ENCODE measurements around the gene LDHAL6B.

LDHAL6B gene

DNA sequence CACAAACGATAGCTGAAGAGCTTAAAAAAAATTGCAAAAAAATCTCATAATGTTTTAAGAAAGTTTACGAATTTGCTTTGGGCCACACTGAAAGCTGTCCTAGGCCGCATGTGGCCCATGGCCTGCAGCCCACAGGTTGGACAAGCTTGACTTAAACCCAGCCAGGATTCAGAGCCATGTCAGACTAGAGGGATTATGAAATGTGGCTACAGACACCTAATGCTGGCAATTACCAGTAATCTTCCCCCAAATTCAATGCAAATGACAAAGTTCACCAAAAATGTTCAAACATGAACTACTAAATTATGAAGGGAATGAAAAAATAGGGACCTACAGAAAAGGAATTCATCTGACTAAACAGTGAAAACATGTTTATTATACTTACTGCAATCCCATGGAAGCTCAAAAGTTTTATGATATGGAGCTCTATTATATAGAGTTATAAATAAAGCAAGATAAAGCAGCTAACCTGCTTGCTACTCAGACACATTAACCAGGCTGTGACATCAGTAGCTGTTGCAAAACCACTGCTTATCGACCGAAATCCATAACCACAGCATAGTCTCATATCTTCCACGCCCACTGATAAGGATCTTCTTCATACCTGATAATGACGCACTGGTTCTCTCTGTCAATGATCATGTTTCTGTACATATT is 49.2 kb downstream of the LDHAL6B start:
- DNase-seq, result no peak

DNA sequence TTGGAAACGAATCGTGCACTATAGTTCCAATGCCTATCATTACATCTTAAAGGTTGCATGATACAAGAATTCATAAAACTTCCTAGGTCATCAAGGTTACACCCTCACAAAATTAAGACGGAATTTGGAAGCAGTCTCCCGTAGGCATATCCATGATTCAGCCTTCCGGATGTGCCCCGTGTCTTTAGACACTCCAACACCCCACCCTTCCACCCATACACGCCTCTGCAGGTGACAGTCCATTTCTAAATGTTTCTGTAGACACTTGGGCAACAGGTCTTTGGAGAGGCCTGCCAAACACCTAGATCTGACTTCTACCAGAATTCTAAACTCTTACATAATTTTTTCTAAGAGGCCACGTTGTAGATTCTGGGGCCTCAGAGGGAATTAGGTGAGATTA is 49.8 kb downstream of the LDHAL6B start:
- no peak for DNase-seq

GRCh38 chr15:59257140-59257539 is 50.5 kb downstream of the LDHAL6B start:
- DNase-seq, result no peak

Measured in NCI-H510A treated with DMSO at 0.1 percent for 48 hours (cell line).